Keratinocyte (primary cell): ENCODE data around the gene PAQR5. TPM values are rescaled to one million over a fixed set of nuclear protein-coding genes. Genes with fewer than 3 reads are reported as not detected.

Experiments
- DNase-seq: peaks from one replicate; pipeline ENCODE4 v3.0.0-alpha.2; 2011; ENCODE audit warnings: low read depth, missing footprints, low spot score
- FAIRE-seq: peaks from 2 replicates; lab custom pipeline; 2011; peaks lifted over from hg19 to GRCh38; lab: Jason Lieb, UNC
- H2AFZ ChIP-seq: 2 replicates; pipeline ENCODE4 v1.6.0; 2012; ENCODE audit warnings: low read length, control low read depth, inconsistent platforms; ENCODE audit not compliant: control insufficient read depth
- H3K27ac ChIP-seq: 2 replicates; pipeline ENCODE4 v1.5.1; 2011; ENCODE audit warnings: low read length; ENCODE audit not compliant: control insufficient read depth, insufficient read depth
- H3K27me3 ChIP-seq: 3 replicates; pipeline ENCODE4 v1.6.0; 2011; ENCODE audit warnings: low read length; ENCODE audit not compliant: control insufficient read depth, insufficient read depth; ENCODE audit errors: extremely low read depth
- H3K36me3 ChIP-seq, 2 experiments: 2 replicates in 1 of 2; 3 replicates in 1 of 2; pipeline ENCODE4 v1.5.1; 2011; ENCODE audit warnings: low read length in 2 of 2, mild to moderate bottlenecking in 1 of 2; ENCODE audit not compliant: control insufficient read depth in 2 of 2, insufficient read depth in 2 of 2; ENCODE audit errors: extremely low read depth in 1 of 2
- H3K4me1 ChIP-seq: 3 replicates; pipeline ENCODE4 v1.5.1; 2011; ENCODE audit warnings: low read length; ENCODE audit not compliant: control insufficient read depth, insufficient read depth; ENCODE audit errors: extremely low read depth
- H3K4me2 ChIP-seq: 3 replicates; pipeline ENCODE4 v1.6.0; 2011; ENCODE audit warnings: low read depth, low read length; ENCODE audit not compliant: control insufficient read depth, insufficient read depth; ENCODE audit errors: extremely low read depth
- H3K4me3 ChIP-seq, 3 experiments: fragments of 200-600 bp in 1 of 3; sonication (generic) in 1 of 3; 2 replicates in 2 of 3; 3 replicates in 1 of 3; pipeline ENCODE4 v1.5.1; 2011 to 2016; ENCODE audit warnings: low read length in 3 of 3, mild to moderate bottlenecking in 3 of 3, control low read depth in 2 of 3, inconsistent platforms in 1 of 3, low read depth in 1 of 3, mixed read lengths in 1 of 3, mixed run types in 1 of 3, moderate library complexity in 1 of 3; ENCODE audit not compliant: control insufficient read depth in 2 of 3, insufficient read depth in 2 of 3; ENCODE audit errors: extremely low read depth in 1 of 3
- H3K79me2 ChIP-seq: 2 replicates; pipeline ENCODE4 v1.6.0; 2012; ENCODE audit warnings: low read length; ENCODE audit not compliant: control insufficient read depth, insufficient read depth
- H3K9ac ChIP-seq: 3 replicates; pipeline ENCODE4 v1.6.0; 2011; ENCODE audit warnings: low read length; ENCODE audit not compliant: control insufficient read depth, insufficient read depth; ENCODE audit errors: extremely low read depth
- H3K9me1 ChIP-seq: 3 replicates; pipeline ENCODE4 v1.6.0; 2011; ENCODE audit warnings: low read length; ENCODE audit not compliant: control insufficient read depth, insufficient read depth; ENCODE audit errors: extremely low read depth
- H3K9me3 ChIP-seq: 2 replicates; pipeline ENCODE4 v1.5.1; 2012; ENCODE audit warnings: low read depth, low read length; ENCODE audit not compliant: control insufficient read depth
- H4K20me1 ChIP-seq: 3 replicates; pipeline ENCODE4 v1.6.0; 2011; ENCODE audit warnings: low read length; ENCODE audit not compliant: control insufficient read depth, insufficient read depth; ENCODE audit errors: extremely low read depth
- CTCF ChIP-seq, 3 experiments: IDR thresholded peaks in 1 of 3; conservative IDR thresholded peaks in 1 of 3; optimal IDR thresholded peaks in 1 of 3; 2 replicates in 2 of 3; 3 replicates in 1 of 3; pipeline versions ENCODE3 to v1.5.1; 2011; ENCODE audit warnings: low read length in 3 of 3, mild to moderate bottlenecking in 3 of 3, moderate library complexity in 2 of 3, control low read depth in 1 of 3, inconsistent platforms in 1 of 3; ENCODE audit not compliant: insufficient read depth in 2 of 3; ENCODE audit errors: extremely low read depth in 1 of 3
- EZH2 ChIP-seq: IDR thresholded peaks from one replicate; pipeline ENCODE4 v1.6.1; 2012; ENCODE audit warnings: inconsistent platforms, mild to moderate bottlenecking, low read length, moderate library complexity
- dilution Hi-C: fragments of 300-500 bp; cut with MboI; formaldehyde crosslinking; loops from one replicate; pipeline ENCODE4 v1.7.0; 2020; ENCODE audit warnings: low sequenced_read_pairs; ENCODE audit not compliant: extremely low pct_ligation_motif_present
- polyA plus RNA-seq, 5 experiments: library from polyadenylated mRNA; depleted of rRNA in 3 of 5; stranded (reverse) in 3 of 5; stranded (forward) in 1 of 5; unstranded in 1 of 5; fragments of >200 nt; gene quantifications; 1 replicate in 1 of 5; 2 replicates in 3 of 5; 3 replicates in 1 of 5; pipeline versions ENCODE4 v1.2.1 to v1.2.3, GENCODE V29; 2011 to 2012; ENCODE audit warnings: missing spikeins in 2 of 5, low read depth in 1 of 5, low replicate concordance in 1 of 5

Gene PAQR5
- polyA plus RNA-seq, 1 donor (not counting 4 experiments of a cell fraction or from before 2014, with no cell fraction given), result 0.30 TPM

DNA sequence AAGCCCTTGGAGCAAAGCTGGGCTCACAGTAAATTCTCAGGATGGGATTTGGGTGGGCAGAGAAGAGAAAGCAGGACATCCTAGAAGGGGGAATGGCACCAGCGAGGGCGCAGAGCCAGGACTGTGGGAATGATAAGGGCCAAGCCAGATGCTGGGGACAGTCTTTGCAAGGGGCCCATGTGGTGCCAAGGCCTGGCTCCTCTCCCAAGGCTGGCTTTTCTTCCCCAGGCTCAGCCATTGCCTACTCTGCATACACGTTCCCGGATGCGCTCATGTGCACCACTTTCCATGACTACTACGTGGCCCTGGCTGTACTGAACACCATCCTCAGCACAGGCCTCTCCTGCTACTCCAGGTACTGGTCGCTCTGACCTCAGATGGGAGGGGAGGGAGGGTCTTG, 90.7 kb downstream of the PAQR5 start:
- Histone ChIP-seq H3K27me3 (no peaks in the 10 kb centered on the region), H3K4me3 (no peak overlapping the region), H3K36me3 (no peaks in the 10 kb centered on the region), H3K79me2 (no peaks in the 10 kb centered on the region), H3K27ac (no peak overlapping the region), H2AFZ (no peak overlapping the region), H3K9ac (no peak overlapping the region), H3K9me3 (no peaks in the 10 kb centered on the region), H3K4me1 (peaks cover 40% of the 10 kb centered on the region), H3K9me1 (peaks cover 3% of the 10 kb centered on the region), H3K4me2 (no peak overlapping the region), H4K20me1 (no peaks in the 10 kb centered on the region)
- dilution Hi-C loops, result no loop called here
- DNase-seq, result no peak
- no peak for TF ChIP-seq EZH2
- no peak for TF ChIP-seq CTCF (optimal IDR thresholded peaks at IDR 0.05 in 1 of 3, IDR thresholded peaks at IDR 0.05 in 1 of 3, conservative IDR thresholded peaks at IDR 0.05 in 1 of 3; ENCODE audit: extremely low read depth in 1 of 3, insufficient read depth in 2 of 3, low read length in 3 of 3)
- FAIRE-seq, result no peak

- dilution Hi-C loops, result no loop called here
- Histone ChIP-seq H3K79me2 (no peaks in the 10 kb centered on the region), H4K20me1 (no peaks in the 10 kb centered on the region), H3K27me3 (no peaks in the 10 kb centered on the region), H3K9ac (no peak overlapping the region), H3K36me3 (no peaks in the 10 kb centered on the region), H3K9me1 (peaks cover 3% of the 10 kb centered on the region), H3K4me2 (peak overlapping the region; percentile 59), H3K4me1 (peaks cover 41% of the 10 kb centered on the region), H3K9me3 (no peaks in the 10 kb centered on the region), H2AFZ (no peak overlapping the region), H3K27ac (peak overlapping the region; percentile 28), H3K4me3 (no peak overlapping the region)
- FAIRE-seq (peak; percentile 56), DNase-seq (no peak)
- TF ChIP-seq CTCF (optimal IDR thresholded peaks at IDR 0.05 in 1 of 3, IDR thresholded peaks at IDR 0.05 in 1 of 3, conservative IDR thresholded peaks at IDR 0.05 in 1 of 3; ENCODE audit: extremely low read depth in 1 of 3, insufficient read depth in 2 of 3, low read length in 3 of 3), result no peak
- TF ChIP-seq EZH2, result no peak
Measured at GRCh38 chr15:69390575-69390974, 91.9 kb downstream of the PAQR5 start.
